Inflammatory macrophage treated with lipopolysaccharide for 1 hour (primary cell): ENCODE measurements around the gene TXNDC16.
"Not testable (repeated sequence)": the region's sequence is repeated elsewhere in the genome, so short reads cannot be mapped to it uniquely, and the experiment has no call there.

ENCODE experiments used
- DNase-seq, 2 donors: peaks; one replicate each; pipeline ENCODE4 v3.0.0-alpha.2; 2020 to 2022

TXNDC16 gene, protein sequence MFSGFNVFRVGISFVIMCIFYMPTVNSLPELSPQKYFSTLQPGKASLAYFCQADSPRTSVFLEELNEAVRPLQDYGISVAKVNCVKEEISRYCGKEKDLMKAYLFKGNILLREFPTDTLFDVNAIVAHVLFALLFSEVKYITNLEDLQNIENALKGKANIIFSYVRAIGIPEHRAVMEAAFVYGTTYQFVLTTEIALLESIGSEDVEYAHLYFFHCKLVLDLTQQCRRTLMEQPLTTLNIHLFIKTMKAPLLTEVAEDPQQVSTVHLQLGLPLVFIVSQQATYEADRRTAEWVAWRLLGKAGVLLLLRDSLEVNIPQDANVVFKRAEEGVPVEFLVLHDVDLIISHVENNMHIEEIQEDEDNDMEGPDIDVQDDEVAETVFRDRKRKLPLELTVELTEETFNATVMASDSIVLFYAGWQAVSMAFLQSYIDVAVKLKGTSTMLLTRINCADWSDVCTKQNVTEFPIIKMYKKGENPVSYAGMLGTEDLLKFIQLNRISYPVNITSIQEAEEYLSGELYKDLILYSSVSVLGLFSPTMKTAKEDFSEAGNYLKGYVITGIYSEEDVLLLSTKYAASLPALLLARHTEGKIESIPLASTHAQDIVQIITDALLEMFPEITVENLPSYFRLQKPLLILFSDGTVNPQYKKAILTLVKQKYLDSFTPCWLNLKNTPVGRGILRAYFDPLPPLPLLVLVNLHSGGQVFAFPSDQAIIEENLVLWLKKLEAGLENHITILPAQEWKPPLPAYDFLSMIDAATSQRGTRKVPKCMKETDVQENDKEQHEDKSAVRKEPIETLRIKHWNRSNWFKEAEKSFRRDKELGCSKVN

DNA sequence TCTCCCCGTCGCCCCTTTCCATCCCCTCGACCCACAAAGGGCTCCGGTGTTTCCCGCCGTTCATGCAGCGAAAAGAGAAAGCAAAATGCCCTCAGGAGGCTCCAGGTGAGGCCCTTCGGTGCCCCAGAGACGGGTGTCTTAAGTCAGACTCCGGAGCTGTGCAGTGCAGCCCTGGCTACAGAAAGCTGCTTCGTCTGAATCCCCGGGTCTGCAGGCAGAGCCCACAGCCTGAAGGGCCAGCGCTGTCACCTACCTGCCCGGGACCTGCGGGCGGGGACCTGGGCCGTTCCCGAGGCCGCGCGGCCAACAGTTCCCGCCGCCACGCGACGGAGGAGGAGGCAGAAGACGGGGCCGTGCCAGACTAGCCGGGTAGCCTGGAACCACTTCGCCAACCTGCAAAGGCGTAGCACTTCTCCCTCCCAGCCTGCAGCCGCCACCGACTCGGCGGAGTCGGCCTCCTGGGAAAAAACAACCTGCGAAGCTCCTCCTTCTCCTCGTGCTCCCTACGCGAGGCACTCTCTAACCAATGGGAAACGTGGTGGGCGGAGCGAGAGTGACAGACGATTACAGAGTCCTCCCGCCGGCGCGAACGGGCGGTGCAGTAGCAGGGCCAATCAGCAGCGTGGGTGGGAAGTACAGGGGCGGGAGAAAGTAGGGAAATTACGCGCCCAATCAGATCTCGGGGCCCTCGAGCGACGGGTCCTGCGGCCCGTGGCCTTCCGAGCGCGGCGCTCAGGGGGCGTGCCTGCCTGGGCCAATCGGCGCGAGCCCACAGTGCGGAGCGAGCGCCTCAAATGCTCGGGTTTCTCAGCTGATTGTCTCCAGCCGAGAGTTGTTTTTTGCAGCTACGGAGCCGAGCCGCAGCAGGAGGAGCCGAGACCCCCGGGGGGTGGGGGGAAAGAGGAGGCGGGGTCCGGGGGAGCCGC is at the start of gene TXNDC16, which contains the start of gene GPR137C:
Gene TXNDC16 (minus strand): TSS at position 443 of the 926 bp plus-strand sequence. CDS start 8,948 bp downstream, outside the sequence.
Gene GPR137C (plus strand): TSS at position 774 of the 926 bp plus-strand sequence. CDS start 312 bp downstream, outside the sequence.
- peak; percentile 100 for DNase-seq

DNA sequence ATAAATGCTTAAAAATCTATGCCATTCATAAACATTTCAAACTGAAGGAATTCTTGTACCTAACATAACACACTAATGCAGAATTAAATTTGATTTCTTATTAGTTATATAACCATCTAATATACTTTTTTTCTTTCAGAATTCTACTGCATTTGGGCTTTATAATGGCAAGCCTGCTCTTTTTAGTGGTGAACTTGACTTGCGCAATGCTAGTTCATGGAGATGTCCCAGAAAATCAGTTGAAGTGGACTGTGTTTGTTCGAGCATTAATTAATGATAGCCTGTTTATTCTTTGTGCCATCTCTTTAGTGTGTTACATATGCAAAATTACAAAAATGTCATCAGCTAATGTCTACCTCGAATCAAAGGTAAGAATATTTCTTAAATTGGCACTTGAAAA is 47.7 kb upstream of the TXNDC16 start:
- no peak for DNase-seq

DNA sequence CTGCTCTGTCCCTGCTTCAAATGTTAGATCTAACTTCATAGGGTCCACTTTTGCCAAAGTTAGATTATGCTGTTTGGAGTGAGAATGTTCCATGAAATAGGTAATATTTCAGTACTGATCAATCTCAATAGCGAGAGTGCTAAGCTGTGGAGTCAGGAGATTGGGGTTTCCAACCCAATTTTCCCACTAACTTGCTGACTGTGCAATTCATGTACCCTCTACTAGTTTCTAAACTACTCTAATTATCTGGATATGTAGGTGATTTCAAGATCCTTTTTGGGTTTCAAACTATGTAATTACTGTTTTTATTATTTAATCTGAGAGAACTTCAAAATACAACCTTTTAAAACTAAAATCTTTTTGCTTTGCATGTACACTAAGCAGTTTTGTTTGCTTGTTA is 46.3 kb upstream of the TXNDC16 start:
- no peak for DNase-seq

DNA sequence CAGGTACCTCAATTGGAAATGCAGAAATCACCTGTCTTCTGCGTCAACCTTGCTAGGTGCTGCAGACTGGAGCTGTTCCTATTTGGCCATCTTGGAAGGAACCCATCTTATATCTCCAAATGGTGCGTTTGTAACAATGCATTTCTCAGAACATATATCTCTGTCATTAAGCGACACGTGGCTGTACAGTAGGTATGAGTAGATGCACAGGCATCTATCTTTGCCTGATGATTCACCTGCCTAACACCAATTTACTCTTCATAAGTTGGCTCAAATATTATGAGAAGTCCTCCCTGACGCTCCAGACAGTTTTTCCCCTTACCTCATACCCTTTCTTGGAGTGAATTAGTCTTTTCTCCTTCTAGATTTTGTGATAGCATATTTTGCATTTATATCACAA is 44.6 kb upstream of the TXNDC16 start:
- DNase-seq, result no peak

DNA sequence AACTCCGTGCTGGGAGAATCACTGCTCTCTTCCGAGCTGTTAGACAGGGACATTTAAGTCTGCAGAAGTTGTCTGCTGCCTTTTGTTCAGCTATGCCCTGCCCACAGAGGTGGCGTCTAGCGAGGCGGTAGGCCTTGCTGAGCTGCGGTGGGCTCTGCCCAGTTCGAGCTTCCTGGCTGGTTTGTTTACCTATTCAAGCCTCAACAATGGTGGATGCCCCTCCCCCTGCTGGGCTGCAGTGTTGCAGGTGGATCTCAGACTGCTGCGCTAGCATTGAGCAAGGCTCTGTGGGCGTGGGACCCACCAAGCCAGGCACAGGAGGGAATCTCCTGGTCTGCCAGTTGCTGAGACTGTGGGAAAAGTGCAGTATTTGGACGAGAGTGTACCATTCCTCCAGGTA is 44.0 kb upstream of the TXNDC16 start:
- no peak for DNase-seq

DNA sequence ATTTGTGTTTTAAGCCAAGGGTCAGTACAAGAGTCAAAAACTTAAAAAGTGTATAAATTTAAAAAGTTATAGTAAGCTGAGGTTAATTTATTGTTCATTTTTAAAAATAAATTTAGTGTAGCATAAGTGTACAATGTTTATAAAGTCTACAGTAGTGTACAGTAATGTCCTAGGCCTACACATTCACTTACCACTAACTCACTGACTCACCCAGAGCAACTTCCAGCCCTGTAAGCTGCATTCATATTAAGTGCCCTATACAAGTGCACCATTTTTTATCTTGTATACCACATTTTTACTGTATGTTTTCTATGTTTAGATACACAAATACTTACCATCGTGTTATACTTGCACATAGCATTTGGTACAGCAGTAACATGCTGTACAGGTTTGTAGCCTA is 38.0 kb upstream of the TXNDC16 start:
- no peak for DNase-seq

DNA sequence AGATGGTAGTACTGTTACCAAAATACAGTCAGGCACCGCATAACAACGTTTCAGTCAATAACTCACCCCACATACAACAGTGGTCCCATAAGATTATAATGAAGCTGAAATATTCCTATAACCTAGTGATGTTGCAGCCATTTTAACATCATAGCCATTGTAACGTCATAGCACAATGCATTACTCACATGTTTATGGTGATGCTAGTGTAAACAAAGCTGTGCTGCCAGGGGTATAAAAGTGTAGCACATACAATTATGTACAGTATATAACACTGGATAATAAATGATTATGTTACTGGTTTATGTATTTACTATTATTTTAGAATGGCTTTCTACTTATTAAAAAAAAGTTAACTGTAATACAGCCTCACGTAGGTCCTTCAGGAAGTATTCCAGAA is 37.3 kb upstream of the TXNDC16 start:
- DNase-seq, result no peak

DNA sequence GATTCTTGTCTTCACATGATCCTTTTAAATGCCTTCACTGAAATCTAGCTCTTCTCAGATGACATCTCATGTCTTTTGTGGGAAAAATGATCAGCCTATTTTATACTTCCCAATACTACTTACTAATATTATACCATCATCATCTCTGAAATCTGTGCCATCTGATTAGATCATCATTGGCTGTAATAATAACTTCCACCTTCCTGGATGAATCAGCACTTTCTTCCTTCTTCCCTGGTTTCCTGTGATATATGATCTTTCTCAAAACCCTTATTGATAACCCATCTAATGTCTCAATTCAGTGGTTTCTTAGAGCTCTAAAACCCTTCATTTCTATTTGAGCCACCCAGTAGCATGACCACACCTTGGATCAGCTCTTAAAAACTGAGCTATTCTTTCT is 31.2 kb upstream of the TXNDC16 start:
- no peak for DNase-seq

DNA sequence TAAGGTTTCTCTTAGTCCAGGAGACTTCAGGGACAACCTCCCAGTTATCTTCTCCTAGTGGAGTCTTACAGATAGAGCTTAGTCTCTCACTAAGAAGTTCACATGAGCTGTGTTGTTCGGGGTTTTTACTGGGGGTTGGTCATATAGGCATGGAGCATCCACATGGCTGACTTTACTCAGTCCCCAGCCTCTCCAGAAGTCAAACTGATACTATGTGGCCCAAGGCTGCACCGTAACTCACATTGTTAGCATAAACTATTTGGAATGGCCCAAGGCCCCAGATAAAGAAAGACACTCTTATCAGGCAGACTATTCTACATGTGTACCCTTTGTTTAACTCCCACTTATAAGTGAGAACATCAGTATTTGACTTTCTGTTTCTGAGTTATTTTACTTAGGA is 23.6 kb upstream of the TXNDC16 start:
- no peak for DNase-seq

DNA sequence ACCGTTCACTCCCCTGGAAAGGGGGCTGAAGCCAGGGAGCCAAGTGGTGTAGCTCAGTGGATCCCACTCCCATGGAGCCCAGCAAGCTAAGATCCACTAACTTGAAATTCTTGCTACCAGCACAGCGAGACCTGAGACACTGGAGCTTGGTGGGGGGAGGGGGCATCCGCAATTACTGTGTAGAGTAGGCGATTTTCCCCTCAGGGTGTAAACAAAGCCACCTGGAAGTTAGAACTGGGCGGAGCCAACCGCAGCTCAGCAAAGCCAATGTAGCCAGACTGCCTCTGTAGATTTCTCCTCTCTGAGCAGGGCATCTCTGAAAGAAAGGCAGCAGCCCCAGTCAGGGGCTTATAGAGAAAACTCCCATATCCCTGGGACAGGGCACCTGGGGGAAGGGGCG is 16.1 kb upstream of the TXNDC16 start:
- not testable (repeated sequence) for DNase-seq

DNA sequence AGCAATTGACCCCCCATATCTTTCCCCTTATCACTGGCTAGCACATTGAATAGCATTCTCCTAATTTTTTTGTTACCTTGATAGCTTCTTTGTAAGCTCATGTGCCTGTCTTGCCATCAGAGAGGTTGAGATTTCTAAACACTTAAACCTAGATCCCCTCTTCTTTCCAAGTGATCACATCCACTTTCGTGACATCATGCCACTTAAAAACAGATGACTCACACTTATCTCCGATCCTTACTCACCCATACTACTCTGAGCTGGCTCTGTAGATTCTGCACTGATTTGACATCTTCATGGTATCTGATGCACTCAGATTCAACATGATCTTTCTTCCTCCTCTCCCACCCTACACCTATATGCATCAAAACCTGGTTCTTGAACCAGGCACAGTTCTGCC is 10.8 kb upstream of the TXNDC16 start:
- DNase-seq, result no peak

DNA sequence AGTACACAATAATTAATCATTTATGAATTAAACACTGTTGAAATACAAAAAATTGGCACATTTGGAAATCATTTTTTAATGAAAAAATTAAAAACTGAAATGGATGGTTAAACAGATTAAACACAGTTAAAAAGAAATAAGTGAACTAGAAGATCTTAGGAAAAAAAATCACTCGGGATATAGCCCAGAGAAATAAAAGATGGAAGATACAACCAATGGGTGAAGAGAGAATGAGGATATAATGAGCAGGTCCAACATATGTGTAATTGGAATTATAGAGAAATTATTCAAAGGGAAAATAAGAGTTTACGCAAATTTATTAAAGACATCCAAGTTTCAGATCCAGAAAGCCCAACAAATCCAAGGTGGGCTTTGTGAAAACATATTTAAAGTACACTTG is 6.4 kb upstream of the TXNDC16 start:
- no peak for DNase-seq

DNA sequence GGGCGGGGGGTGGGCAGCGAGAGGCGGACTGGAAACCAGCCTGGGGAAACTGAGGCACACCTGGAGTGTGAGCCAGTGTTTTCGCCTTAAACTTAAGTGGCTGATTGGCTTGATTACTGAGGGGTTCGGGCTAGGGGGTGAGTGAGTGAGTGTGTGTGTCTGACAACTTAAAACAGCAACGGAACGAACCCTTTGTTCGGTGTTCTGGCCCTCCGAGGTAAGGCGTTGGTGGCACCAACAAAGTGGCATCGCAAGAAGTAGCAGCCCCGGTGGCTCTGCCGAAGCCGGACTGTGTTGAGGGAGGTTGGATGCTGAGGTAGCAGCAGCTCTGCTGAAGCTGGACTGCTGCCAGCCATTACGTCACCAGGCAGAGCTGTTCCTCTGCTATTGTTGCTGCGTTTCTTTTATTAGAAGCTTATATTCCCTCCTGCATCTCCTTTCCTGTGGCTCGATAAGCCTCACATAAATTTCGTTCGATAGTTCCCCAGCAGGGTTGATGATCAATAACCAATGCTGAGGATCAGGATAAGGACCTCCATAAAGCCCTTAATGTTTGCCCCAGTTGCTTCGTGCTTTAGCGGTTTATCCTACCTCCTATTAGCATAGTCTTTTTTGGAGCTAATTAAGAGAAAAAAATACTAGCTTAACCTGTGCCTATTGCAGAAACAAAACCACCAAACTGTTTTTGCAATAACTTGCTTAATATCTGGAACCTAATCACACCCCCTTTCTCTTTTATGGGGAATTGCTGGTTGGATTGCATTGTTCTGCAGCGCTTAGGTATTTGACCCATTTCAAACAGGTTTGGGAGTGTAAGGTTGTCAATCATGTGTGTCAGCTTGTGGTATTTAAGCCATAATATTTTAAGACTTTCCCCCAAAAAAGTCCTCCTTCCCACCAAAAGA is 1.6 kb upstream of the TXNDC16 start:
- peak; percentile 59 to 73 for DNase-seq

DNA sequence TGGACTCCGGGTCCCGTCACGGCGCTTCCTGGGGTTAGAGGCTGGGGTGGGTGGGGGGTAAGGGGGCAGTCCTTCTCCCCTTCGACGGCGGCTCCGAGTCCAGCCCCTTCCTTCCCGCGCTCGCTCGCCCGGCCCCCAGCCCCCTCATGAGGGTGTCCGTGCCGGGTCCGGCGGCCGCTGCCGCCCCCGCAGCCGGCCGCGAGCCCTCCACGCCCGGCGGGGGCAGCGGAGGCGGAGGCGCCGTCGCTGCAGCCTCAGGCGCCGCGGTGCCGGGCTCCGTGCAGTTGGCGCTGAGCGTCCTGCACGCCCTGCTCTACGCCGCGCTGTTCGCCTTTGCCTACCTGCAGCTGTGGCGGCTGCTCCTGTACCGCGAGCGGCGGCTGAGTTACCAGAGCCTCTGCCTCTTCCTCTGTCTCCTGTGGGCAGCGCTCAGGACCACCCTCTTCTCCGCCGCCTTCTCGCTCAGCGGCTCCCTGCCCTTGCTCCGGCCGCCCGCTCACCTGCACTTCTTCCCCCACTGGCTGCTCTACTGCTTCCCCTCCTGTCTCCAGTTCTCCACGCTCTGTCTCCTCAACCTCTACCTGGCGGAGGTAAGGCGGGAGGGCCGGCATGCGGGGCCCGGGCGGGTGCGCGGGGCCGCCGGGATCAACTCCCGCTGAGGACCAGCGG is 831 bp upstream of the TXNDC16 start:
- DNase-seq, result peak in 1 of 2 donors; percentile 3

DNA sequence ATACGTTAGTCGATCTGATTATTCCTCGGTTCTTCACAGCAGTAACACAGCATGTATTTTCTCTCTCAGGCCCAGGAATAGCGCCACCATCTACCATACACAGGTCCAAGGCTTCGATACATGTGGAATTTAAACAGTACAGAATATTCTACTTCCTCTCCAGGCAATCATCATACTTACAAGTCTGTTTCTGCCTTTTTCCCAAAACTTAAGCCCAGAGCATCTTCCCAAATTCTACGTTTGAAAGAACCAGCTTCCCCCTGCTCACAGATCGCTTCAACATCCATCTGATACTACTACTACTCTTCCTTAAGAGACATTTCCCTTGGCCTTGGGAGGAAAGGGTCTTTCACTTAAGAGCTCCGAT is 626 bp downstream of the TXNDC16 start:
- DNase-seq, result peak; percentile 18 to 19

DNA sequence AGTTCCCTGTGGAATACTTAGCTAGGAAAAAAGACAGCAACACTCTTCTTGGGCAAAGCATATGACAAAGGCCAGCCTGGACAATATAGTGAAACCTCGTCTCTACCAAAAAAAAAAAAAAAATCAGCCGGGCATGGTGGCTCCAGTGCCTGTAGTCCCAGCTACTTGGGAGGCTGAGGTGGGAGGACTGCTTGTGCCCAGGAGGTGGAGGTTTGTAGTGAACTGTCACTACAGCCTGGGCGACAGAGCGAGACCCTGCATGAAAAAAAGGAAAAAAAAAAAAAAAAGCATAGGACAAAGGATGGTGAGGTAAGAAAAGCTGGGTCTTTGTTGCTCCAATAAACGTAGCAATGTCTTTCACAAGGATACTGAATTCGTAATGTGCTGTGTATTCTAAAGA is 1.1 kb downstream of the TXNDC16 start:
- no peak for DNase-seq

DNA sequence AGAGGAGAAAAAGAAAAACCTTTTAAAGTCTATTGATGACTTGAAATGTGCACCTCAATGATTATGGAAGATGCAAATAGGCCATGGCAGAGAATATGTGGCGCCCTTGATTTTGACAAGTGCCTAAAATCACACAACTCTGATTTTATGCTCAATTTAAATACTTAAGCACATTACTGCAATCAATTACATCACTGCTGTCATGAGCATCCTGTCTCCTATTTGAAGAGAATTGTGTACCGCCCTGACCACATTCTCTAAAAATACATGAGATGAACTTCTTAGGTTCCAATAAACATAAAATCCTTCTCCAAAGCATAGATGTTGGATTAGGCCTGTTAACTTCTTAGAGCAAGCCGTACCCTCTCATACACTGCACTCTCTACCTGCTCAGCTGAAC is 1.6 kb downstream of the TXNDC16 start:
- DNase-seq, result no peak

DNA sequence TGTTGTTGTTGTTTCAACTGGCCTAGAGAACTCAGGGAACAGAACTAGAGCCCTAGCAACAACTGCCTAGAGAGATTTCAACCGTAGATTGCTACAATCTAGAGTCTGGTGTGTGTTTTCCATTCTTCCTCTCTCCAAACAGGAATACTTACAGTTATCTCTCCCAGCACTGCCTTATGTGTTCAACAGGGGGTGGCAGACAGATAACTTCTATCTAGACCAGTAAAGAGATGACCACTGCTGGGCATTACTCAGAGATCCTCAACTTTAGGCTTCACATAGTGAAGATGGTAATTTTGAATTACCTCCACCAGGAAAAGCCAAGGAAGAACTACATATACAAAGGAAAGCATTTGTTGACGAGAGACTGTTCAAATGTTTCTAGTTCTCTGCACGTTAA is 4.8 kb downstream of the TXNDC16 start:
- no peak for DNase-seq

DNA sequence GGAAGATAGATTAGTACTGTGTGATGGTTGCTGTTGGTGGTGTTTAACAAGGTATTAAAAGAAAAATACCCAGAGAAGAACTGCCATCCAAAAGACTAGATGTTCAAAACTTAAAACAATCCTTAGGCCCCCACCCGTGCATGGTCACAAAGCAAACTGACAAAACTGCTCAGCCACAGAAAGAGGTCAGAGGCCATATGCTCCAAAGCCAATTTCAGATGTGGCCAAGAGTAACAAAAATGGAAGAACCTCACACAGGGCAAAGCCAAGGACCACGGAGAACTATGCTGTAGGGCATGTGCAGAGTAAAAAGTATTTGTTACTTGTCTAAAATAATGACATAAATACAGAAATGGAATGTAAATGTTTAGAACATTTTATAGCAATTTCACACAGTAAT is 5.3 kb downstream of the TXNDC16 start:
- DNase-seq, result no peak

DNA sequence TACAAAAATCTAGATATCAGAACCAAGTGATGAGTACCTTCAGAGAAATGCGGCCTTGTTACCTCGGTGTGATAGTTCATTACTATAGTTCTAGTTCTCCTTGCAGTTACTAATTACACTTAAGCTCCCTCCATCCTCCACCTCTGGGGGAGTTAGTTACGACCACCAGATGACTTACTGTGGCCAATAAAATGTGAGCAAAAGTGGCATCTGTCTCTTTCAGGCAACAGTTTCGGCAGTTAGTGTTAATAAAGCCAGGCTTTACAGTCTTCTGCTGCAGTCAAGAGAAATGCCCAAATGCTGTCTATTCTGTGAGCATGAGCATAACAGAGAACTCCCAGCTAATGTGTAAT is 6.0 kb downstream of the TXNDC16 start:
- no peak for DNase-seq

DNA sequence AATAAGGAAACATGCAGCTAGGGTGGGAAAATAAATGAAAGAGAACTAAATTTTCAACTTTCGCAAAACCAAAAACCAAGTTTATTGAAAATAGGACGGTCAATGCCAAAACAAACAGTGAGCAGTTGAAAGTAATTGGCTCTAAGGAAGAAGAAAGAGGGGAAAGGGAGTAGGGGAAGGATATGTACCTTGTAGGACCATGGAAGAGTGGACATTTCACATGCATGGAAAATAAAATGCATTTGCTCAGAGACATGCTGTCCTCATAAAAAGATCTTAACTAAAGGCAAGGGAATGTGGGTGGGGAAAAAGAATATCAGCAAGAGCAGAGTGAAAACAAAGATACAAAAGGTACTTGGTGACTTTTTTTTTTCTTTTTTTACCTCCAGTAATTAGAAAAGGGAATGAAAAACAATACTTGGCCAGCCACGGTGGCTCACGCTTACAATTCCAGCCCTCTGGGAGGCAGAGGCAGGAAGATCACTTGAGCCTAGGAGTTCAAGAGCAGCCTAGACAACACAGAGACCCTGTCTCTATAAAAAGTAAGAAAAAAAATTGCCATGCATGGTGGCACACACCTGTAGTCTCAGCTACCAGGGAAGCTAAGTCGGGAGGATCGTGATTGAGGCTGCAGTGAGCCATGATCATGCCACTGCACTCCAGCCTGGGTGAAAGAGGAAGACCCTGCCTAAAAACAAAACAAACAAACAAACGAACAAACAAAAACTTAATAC is 6.6 kb downstream of the TXNDC16 start:
- no peak for DNase-seq
